A673 (cell line): Measurements from ENCODE around the gene TOR4A.

Experiments
- CTCF ChIP-seq: fragments of 300-800, 200-600 bp; sonication (generic); conservative IDR thresholded peaks from 2 replicates; pipeline ENCODE4 v1.5.1; 2017; ENCODE audit warnings: low read depth, mild to moderate bottlenecking, antibody characterized with exemption, low read length, moderate library complexity, mixed read lengths
- EZH2 ChIP-seq: fragments of 200-600 bp; sonication (generic); IDR thresholded peaks from 2 replicates; pipeline ENCODE4 v1.6.1; 2017; ENCODE audit warnings: borderline replicate concordance, low read depth, mild to moderate bottlenecking, mixed read lengths, antibody characterized with exemption, low read length; ENCODE audit not compliant: poor library complexity, severe bottlenecking

GRCh38 chr9:137230705-137231371 lies 46.7 kb upstream of the TOR4A start, which contains the start of gene SLC34A3:
- TF ChIP-seq CTCF (no peak), EZH2 (no peak)
